Measurements from ENCODE around the gene STAG1. TPM values are rescaled to one million over a fixed set of nuclear protein-coding genes. Genes with fewer than 3 reads are reported as not detected.
"Not testable (repeated sequence)": the region's sequence is repeated elsewhere in the genome, so short reads cannot be mapped to it uniquely, and the experiment has no call there.

The STAG1 gene
- total RNA-seq, 1 donor from 2014 or later = 47.6 TPM

DNA sequence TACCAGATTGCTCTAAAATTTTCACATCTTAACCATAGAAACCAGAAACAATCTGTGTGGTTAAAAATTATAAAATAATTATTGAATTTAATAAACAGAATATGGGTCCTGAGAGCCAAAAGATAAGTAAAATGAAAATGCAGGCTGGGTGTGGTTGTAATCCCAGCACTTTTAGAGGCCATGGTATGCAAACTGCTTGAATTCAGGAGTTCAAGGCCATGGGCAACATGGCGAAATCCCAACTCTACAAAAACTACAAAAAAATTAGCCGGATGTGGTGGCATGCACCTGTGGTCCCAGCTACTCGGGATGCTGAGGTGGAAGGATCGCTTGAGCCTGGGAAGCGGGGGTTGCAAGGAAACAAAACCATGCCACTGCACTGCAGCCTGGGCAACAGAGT, 236.1 kb downstream of the STAG1 start:
- intact Hi-C loops (cut with micrococcal nuclease) = no loop called here

DNA sequence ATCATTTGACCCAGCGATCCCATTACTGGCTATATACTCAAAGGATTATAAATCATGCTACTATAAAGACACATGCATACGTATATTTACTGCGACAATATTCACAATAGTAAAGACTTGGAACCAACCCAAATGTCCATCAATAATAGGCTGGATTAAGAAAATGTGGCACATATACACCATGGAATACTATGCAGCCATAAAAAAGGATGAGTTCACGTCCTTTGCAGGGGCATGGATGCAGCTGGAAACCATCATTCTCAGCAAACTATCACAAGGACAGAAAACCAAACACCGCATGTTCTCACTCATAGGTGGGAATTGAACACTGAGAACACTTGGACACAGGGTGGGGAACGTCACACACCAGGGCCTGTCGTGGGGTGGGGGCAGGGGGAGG, 237.6 kb downstream of the STAG1 start:
- intact Hi-C loops (cut with micrococcal nuclease) = not testable (repeated sequence)

DNA sequence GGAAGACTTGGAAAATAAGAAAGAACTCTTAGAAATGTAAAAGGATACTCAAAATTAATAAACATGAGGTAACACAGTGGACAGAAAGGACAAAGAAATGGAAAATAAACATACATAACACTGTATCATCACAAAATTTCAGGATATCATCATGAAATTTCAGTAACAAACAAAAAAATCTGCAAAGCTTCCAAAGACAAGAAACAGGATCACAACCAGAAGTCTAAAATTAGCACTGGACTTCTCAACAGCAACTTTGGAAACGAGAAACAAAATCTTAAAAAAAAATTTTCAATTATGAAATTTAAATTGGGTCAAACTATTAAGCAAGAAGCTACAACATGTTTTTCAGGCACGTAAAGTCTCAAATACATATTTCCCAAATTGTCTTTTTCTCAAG, 238.8 kb downstream of the STAG1 start:
- intact Hi-C loops (cut with micrococcal nuclease) = no loop called here

DNA sequence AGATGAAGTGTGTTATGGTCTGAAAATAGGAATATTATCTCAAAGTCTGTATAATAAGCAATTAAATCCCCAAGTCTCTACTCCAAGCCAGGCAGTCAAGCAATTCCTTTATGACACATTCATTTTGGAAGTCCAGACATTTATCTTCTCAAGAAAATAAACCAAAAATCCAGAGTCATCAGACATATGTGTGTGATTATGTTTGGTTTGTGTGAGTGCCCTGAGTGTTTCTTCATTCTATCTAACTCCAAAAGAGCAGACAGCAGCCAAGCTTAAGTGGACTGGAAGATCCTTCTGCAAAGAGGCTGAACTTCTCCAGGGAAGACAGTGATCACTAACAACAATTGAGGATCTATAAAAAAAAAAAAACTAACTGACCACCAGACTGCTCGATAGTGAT, 239.8 kb downstream of the STAG1 start:
- intact Hi-C loops (cut with micrococcal nuclease) = no loop called here

DNA sequence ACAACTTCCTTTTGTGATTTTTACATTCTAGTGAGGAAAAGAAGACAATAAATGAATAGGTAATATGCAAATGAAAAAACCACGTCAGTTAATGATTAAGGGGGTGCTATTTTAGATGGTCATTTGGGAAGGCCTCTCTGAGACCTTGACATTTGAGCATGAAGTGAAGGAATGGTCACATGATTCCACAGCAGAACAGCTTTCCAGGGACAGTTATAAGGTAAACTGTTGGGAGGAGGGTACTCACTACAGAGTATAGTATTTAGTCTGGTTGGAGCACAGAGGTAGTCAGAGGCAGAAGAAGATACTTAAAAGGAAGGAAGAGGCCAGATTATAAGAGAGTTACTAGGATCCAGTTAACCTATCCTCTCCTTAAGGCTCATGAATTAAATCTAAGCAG, 246.5 kb downstream of the STAG1 start:
- intact Hi-C loops (cut with micrococcal nuclease) = no loop called here

DNA sequence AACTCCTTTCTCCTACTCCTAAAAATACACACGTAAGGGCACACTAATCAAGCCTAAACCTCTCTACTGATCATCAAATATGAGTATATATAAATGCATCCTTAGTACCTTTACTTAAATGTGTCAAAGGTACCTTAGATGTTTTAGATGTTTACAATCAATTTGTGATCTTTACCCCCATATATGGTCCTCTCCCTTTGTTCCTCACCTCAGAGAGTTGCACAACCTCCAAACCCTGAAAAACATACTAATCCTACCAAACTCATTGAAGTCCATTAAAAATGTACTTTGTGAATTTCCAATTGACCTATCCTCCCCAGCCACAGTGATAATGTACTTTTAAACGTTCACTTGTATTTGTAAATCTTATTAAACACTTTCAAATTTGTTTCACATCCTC, 249.1 kb downstream of the STAG1 start:
- intact Hi-C loops (cut with micrococcal nuclease) = no loop called here

DNA sequence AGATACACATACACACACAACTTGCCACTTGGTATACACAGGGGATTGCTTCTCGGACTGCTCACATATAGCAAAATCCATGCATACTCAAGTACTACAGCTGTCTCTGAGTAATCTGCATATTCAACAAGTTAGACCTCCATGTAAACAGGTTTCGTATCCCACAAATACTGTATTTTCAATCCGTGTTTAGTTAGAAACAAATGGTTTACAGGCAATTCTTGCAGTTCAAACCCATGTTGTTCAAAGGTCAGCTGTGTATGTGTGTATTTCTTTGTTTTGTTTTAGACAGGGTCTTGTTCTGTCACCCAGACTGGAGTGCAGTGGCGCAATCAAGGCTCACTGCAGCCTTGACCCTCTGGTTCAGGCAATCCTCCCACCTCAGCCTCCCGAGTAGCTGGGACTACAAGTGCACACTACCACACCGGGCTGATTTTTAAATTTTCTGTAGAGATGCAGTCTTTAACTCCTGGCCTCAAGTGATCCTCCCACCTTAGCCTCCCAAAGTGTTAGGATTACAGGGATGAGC, 253.2 kb downstream of the STAG1 start:
- intact Hi-C loops (cut with micrococcal nuclease) = no loop called here

DNA sequence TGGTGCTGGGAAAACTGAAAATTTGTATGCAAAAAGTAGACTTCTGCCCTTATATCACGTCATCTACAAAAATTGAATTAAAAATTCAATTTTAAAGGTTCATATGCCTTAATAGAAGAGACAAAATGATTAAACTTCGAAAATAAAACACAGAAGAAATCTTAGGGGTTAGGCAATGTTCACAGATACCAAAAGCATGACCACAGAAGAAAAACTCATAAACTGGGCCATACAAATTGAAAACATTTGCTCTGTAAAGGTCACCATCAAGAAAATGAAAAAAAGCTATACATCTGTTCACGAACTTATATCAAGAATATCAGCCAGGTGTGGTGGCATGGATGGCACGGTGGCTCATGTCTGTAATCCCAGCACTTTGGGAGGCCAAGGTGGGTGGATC, 257.0 kb downstream of the STAG1 start:
- intact Hi-C loops (cut with micrococcal nuclease) = no loop called here

DNA sequence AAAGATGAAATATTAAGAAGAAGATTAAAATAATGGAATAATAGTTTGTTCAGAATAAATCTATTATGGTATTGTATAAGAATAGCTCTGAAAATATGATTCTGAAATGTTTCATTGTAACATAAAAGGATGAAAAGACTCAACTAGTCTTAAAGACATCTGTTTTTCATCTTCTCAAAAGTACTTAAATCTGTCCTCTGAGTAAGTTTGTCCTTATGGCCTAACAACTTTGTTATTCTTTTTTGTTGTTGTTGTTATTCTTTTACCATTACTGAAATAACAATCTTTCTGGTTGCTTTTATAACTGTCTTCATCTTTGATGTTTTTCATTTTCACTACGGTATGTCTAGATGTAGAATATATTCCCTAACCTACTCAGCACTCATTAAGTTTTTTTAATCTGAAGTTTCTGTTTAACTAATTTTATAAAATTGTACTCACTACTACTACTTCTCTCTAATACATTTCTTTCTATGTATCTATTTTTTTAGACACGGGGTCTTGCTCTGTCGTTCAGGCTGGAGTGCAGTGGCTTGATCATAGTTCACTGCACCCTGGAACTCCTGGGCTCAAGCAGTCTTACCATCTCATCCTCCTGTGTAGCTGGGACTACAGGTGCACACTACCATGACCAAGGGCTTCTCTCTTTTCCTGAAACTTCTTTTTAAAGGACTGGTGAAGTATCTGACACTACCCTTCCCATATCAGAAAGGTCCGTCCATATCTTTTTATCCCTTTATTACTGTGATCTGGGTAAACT, 261.4 kb downstream of the STAG1 start:
- intact Hi-C loops (cut with micrococcal nuclease) = no loop called here

DNA sequence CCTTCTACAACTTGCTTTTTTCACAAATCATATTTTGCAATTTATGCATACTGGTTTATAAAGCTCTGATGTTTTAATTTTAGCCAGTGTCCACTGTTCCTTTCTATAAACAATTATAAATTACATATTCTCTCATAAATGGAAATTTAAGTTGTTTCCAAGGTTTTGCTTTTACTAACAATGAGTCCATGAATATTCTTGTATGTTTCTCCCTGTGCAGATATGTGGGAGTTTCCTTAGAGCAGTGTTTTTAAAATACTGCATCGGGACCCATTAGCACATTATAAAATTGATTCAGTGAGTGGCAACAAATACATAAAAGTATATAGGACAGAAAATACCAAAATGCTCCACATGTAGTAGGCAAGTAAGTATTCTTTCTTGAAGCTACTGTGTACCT, 266.4 kb downstream of the STAG1 start:
- intact Hi-C loops (cut with micrococcal nuclease) = no loop called here

DNA sequence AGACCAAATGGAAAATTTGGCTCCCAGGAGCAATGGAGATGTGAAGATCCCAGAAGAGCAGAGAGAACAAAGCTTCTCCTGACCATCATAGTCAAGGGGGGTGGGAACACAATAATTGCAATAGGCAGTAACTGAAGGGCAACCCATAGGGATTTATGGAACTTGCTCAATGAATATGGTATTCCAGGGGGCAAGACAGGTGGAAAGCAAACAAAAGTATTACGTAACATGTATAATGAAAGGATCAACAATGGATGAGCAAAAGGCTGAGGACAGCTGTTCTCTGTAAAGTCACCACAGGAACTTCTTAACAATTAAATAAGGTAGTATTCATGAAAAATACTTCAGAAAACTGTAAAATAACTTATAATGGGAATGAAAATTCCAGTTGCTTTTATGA, 275.9 kb downstream of the STAG1 start:
- intact Hi-C loops (cut with micrococcal nuclease) = no loop called here

DNA sequence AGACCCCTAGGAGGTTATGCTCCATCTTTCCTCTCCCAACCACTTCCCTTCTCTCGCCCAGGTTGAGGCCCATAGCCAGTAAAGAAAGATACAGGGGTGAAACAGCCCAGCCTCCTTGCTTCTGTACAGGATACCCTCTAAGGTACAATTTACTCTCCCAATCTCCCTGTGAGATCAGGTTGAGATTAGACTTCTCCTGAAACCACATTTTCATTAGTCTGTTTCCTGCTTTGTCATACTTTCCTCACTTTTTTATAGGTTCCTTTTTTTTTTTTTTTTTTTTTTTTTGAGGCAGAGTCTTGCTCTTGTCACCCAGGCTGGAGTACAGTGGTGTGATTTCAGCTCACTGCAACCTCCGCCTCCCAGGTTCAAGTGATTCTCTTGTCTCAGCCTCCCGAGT, 277.3 kb downstream of the STAG1 start:
- intact Hi-C loops (cut with micrococcal nuclease) = not testable (repeated sequence)

DNA sequence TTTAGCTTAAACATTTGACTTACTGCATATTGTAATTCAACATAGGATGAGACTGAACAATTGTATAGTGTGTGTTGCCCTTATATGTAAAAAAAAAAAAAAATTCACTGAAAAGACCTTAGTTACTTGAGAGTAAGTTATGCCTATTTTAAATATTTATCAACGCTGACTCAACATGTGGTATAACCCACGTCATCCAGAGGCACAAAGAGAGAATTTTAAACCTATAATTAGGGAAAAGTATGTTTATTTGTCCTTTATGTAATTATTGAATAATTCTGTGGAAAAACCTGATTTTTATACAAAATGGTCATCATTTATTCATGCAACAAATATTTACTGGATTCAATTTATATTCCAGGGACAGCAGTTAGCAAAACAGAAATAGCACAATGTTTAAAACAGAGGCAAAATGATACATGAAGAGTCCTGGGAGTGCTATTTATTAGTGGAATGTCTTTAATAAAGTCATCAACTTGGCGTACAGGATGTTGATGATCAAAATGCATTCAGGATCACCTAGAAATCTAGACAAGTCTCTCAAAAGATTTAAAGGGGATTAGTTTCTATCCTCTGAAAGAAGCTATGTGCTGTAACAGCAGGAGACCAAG, 278.4 kb downstream of the STAG1 start:
- intact Hi-C loops (cut with micrococcal nuclease) = no loop called here

DNA sequence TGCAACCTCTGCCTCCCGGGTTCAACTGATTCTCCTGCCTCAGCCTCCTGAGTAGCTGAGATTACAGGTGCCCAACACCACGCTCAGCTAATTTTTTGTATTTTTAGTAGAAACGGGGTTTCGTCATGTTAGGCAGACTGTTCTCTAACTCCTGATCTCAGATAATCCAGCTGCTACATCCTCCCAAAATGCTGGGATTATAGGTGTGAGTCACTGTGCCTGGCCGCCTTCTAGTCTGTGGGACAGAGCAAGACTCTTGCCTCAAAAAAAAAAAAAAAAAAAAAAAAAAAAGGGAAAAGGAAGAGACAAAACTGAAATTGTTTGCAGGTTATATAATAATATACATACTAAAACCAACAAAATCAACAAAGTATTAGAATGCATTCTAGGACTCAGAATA, 286.9 kb downstream of the STAG1 start:
- intact Hi-C loops (cut with micrococcal nuclease) = no loop called here

DNA sequence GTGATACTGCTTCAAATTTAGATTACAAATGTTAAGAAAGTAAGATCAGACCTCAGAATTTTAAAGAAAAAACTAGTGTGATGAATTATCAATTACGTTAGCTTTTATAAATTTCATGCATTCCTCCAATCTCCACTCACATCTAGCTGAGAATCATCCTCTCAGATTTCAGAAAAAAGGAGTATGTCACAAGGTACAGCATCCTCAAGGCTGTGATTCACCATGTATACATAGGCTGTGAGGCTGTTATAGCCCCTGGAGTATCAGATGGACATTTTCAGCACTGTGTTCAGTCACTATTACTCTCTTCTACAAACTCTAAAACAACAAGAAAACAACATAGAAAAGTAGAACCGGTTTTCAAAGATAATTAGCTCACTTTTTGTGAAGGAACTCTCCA, 287.7 kb downstream of the STAG1 start:
- intact Hi-C loops (cut with micrococcal nuclease) = no loop called here

DNA sequence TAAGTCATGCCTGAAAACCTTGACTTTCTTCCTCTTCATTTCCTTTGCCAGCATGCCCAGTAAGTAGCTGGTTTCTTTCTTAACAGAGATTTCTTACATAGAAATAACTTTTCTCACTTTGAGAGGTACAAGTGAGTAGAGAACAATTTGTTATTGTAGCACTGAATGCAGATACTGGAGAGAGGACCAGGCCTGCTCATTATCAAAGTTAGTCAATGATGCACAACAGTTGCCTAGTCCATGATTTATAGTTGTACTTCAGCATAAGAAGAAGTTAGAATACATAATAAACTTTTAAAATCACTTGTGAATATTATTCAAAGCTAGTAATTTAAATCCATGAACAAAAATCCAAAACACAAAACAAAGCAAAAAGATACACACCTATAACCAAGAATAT, 289.0 kb downstream of the STAG1 start:
- intact Hi-C loops (cut with micrococcal nuclease) = no loop called here

DNA sequence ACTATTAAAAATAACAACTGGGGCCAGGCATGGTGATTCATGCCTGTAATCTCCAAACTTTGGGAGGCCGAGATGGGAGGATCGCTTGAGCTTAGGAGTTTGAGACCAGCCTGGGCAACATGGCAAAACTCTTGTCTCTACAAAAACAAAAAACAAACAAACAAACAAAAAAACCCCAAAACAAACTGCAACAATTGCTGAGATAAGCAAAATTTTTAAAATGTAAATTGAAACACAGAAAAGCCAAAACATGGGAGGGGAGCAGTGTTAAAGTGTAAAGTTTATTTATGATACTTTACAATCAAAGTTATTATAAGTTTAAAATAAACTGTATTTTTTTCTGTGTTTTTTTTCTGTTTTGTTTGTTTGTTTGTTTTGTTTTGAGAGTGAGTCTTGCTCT, 294.4 kb downstream of the STAG1 start:
- intact Hi-C loops (cut with micrococcal nuclease) = no loop called here

DNA sequence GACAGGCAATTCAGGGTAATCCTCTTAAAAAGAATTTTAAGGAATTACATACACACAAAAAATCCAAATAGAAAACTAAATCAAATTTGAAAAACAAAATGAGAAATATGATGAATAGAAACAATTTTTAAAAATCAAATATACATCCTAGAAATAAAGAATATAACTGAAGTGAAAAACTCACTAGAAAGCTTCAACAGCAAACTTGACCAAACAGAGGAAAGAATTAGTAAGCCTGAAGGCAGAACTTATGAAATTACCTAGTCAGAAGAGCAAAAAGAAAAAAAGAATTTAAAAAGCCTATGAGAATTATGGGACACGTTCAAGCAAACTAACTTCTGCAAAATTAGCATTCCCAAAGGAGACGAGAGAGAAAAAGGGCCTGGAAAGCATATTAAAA, 296.0 kb downstream of the STAG1 start:
- intact Hi-C loops (cut with micrococcal nuclease) = no loop called here

DNA sequence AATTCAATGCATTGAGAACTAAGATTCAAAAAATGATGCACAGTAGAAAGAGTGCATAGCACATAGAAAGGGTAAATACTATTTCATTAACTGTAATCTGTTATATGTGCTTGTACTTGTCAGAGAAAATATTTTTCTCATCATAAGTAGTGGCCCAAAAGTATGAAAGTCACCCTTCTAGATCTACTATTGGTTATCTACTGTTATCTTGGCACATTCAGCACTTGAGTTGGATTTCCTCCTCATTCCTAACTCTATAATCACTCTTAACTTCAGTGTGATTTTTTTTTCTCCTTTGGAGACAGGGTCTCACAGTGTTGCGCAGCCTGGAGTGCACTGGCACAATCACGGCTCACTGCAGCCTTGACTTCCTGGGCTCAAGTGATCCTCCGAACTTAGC, 307.6 kb downstream of the STAG1 start:
- intact Hi-C loops (cut with micrococcal nuclease) = no loop called here

DNA sequence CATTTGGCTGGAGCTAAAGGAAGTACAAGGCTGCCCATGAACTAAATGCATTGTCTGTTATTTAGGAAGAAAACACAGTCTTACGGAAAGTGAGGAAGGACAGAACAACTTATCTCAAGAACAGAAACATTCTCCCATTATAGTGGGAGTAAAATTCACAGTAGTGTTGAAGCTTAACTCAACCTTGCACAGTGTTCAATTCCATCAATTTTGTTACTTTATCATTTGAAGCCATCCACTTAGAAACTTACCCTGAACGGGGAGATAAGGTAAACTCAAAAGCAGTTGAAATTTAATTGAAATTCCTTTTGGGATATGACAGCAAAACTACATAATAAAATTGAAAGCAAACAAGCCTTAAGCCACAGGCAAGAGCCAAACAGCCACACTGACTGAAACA, 315.1 kb downstream of the STAG1 start:
- intact Hi-C loops (cut with micrococcal nuclease) = no loop called here

DNA sequence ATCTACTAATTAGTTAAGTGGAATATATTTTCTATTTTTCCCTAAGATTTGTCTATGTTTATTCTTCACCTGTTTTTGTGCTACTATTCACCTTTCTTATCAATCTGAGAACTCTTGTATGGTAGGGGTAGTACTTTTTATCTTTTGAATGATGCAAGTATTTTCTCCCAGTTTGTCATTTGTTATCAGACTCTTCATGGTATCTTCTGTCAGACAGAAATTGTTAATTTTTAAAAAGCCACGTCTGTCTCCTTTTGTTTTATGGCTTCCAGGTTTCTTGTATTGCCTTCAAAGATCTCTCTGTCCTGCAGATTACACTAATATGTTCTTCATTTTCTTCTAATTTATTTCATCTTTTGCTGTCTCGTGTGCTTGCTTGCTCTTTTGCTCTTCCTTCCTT, 317.7 kb downstream of the STAG1 start:
- intact Hi-C loops (cut with micrococcal nuclease) = no loop called here

DNA sequence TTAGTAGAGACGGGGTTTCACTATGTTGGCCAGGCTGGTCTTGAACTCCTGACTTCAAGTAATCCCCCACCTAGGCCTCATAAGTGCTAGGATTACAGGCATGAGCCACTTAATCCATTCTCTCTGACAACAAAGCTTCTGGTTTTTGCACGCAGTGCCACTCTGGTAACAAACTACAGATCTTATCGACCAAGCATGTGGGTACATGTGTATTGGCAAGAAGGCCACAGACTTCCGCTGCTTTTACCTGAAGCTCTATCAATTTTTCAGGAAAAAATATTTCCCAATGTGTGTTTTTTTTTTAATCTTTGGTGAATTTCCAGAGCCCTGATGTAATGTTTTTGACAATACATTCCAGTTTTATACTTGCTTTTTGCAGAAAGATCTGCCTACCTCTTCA, 319.5 kb downstream of the STAG1 start:
- intact Hi-C loops (cut with micrococcal nuclease) = no loop called here

DNA sequence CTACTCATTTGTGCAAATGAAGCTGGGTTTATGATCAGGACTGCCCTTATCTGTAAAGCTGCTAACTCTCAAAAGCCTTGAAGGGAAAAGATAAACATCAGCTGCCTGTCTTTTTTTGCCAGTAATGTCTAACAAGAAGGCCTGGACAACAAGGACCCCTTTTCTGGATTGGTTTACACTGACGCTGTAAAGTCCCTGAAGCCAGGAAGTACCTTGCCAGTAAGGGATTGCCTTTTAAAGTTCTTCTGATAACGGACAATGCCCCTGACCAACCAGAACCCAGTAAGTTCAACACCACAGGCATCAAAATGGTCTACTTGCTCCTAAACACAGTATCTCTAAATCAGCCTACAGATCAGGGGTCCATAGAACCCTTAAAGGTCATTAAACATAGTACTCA, 324.0 kb downstream of the STAG1 start:
- intact Hi-C loops (cut with micrococcal nuclease) = no loop called here
